ENCODE results near the gene ZNF205.

Gene ZNF205

GRCh38 chr16:3101018-3101840 is 11.2 kb upstream of the ZNF205 start:
- DNase-seq (ENCODE audit: low read depth in 2 of 2), result no peak

GRCh38 chr16:3101841-3102470 is 10.4 kb upstream of the ZNF205 start:
- DNase-seq (ENCODE audit: low read depth in 2 of 2), result no peak

- DNase-seq (ENCODE audit: low read depth in 2 of 2), result peak; percentile 82 to 90
These were observed 6.0 kb upstream of the ZNF205 start for GRCh38 chr16:3106205-3106928.

DNA sequence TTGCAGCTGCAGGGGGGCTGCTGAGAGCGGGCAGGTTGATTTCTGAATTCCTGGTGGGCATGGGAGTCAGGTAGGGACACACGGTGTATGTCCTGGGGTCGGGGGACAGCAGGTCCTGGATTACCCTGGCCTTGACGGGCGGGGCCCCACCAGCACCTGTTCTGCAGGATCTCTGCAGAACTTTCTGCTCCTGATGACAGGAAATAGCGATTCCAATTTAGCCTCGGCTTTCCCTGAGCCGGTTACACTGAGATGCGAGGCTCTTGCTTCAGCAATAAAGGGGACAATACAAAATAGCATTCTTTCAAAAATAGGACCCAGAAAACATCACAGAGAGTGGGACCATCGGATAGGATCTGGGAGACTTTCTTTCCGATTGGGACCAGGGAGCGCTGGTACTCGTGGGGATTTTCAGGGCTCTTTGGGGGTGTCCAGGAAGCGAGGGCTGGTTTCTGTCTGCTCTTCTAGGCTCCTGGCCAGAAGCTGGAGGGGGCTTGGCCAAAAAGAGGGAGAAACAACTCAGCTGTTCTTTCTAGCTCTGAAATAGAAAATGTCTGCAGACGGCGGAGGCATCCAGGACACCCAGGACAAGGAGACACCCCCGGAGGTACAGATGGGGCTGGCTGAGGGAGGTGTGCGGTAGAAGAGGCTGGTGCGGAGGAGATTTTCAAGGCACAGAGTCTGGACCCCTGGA is 642 bp downstream of the ZNF205 start:
- no peak for DNase-seq (ENCODE audit: low read depth in 2 of 2)

DNA sequence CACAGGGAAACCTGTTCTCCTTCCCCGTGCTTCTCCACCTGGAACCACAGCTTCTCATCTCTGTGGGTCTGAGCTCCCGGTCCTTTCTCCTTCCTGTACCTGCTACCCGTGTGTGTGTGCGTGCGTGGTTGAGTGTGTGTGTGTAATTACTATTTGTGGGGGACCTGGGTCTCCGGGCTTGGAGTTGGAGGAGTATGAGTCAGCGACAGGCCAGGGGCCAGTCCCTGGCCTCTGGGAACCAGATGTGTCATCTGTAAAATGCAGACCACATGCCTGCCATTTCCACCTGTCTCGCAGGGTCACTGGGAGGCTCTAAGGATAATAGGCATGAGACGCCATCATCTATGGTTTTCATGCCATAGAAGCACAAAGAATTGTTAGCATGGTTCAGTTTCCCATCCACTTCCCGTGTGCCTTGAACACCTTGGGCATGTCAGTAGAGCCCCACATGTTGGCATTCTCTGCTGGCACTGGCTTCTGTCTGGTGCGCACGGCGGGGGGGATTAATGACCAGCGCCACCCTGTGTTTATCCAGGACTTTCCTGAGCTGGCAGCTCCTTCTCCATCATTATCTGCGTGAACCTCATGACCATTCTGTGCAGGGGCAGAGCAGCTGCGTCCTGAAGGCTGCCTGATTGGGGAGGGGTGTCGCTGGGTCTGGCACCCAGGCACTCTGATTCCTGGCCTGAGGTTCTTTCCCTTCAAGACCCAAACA is 1.5 kb downstream of the ZNF205 start:
- no peak for DNase-seq (ENCODE audit: low read depth in 2 of 2)

GRCh38 chr16:3115003-3115402 is 2.6 kb downstream of the ZNF205 start:
- no peak for DNase-seq (ENCODE audit: low read depth in 2 of 2)

DNA sequence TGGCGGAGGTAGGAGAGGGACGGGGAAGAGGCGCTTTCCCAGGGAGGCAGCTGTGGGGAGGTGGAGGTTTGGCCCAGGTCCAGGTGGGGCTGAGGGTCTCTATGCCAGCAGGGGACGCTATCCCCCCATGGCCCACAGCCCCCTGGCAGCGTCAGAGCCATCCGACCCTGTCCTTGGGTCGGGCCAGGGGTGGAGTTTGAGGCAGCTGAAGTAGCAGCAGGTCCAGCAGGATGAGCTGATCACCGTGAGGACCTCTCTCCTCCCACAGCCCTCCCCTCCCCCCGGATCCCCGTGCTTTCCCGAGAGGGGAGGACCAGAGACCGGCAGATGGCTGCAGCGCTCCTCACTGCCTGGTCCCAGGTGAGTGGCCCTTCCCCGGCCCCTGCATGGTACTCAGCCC is 3.2 kb downstream of the ZNF205 start:
- DNase-seq (ENCODE audit: low read depth in 2 of 2), result no peak

DNA sequence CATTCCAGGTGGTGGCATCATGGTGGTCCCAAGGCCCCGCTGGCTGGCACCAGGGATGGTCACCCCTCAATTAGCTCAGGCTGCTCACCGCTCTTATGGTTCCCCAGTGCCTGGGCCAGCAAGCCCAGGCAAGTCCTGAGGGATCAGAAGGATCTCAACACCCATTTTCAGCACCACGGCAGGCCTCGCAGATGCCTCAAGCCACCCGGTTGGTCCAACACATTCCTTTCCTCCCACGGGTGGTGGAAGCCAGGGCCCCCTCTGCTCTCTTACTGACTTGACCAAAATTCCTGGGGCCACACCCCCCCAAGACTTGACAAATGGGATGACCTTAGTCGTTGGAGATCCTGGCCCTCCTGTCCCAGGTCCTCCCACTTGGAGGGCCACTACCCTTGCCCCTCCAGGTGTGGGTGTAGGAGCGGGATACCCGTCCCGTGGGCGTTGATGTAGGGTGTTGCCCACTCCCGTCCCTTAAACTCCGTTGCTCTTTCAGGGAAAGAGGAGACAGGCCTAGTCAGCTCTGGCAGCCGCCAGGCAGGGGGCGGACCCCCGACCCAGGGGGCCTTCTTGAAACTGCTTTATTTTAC is 5.9 kb downstream of the ZNF205 start:
- DNase-seq (ENCODE audit: low read depth in 2 of 2), result no peak

- no peak for DNase-seq (ENCODE audit: low read depth in 2 of 2)
These were observed 6.5 kb downstream of the ZNF205 start for GRCh38 chr16:3118846-3119245.

DNA sequence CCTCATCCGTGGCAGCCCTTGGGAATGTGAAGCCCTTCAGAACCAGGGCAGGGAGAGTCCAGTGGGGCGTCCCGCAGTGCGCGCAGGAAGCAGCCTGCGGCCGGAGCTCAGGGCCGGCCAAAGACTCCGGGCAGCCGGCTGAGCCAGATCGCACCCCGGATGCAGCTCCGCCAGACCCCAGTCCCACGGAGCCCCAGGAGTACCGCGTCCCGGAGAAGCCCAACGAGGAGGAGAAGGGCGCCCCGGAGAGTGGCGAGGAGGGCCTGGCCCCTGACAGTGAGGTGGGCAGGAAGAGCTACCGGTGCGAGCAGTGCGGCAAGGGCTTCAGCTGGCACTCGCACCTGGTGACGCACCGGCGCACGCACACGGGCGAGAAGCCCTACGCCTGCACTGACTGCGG is 6.9 kb downstream of the ZNF205 start:
- DNase-seq (ENCODE audit: low read depth in 2 of 2), result no peak

- no peak for DNase-seq (ENCODE audit: low read depth in 2 of 2)
These were observed 7.5 kb downstream of the ZNF205 start for GRCh38 chr16:3119701-3120408.

DNA sequence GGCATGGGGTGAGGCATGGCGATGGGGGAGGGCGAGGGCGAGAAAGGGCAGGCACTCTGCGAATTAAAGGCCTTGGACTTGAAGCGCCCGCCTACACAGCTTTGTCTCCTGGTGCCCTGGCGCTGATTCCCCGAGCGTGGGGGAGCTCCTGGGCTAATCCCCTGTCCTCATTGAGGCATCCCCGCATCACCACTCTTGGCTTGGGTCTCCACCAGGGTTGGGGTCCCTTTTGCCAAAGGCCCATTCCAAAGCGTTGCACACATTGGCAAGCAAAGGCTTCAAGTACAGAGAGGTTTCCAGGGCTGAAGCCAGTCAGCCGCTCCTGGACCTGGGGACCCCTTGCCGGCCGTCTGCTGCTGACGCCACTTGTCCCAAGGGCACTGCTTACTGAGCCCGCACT is 8.0 kb downstream of the ZNF205 start:
- DNase-seq (ENCODE audit: low read depth in 2 of 2), result no peak

GRCh38 chr16:3121851-3122467 is 9.6 kb downstream of the ZNF205 start:
- no peak for DNase-seq (ENCODE audit: low read depth in 2 of 2)

GRCh38 chr16:3122926-3123570 is 10.7 kb downstream of the ZNF205 start:
- no peak for DNase-seq (ENCODE audit: low read depth in 2 of 2)

GRCh38 chr16:3123986-3124886 is 11.8 kb downstream of the ZNF205 start:
- peak; percentile 94 to 98 for DNase-seq (ENCODE audit: low read depth in 2 of 2)

- DNase-seq (ENCODE audit: low read depth in 2 of 2), result no peak
These were observed 15.4 kb downstream of the ZNF205 start for GRCh38 chr16:3127745-3128144.

DNA sequence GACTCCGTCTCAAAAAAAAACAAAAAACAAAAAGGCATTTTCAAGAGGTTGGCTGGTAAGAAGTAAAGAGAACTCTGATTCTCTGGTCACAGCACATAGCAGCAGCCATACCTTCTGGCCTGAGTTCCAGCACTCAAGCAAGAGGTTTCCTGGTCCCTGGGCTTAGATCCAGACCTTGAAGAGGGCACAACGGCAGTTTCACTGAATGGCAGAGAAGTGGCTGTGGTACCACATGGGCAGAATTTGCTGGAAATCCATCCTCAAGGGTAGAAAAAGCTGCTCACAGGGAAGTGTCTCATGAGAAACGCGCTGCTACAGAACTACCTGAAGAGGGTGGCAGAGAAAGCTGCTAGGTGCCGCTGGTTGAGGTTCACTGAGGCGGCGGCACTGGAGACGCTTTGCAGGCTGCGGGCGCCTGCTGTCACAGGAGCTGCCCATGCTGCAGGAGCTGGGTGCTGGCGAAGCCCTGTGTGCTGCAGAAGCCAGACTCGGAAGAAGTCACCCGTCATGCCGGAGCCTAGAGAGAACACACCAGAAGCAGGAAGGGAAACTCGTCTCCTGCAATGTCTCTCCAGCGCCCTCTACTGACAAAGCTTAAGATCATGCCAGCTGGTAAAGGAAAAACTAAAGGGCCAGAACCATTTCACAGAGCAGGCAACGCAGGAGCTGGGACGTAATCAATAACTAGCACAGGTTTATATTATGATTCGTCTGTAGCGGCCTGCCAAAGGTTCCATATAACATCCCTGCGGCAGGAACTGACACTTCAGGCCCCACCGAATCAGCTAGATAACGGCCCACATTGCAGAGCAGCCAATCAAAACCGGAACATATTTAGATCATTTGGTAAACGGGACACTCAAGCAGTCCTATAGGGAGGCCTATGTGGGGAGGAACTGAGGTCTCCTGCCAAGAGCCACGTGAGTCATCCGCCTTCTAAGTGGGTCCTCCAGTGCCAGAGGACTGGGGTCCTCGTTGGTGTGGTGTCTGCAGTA is 17.0 kb downstream of the ZNF205 start:
- DNase-seq (ENCODE audit: low read depth in 2 of 2), result peak; percentile 42 to 81
